Liver (tissue), 3 donors: ENCODE data around the gene ZNF320.
"Not testable (repeated sequence)": the region's sequence is repeated elsewhere in the genome, so short reads cannot be mapped to it uniquely, and the experiment has no call there.

Experiments used
- CTCF ChIP-seq: fragments of 150-350 bp; IDR thresholded peaks from 2 replicates; pipeline ENCODE4 v1.5.1; 2017; ENCODE audit warnings: improper control_type of control experiment, low read depth, low read length; ENCODE audit not compliant: missing input control
- GABPA ChIP-seq, 2 donors: IDR thresholded peaks in 1 of 2; conservative IDR thresholded peaks in 1 of 2; 2 replicates each; pipeline ENCODE4 v1.6.1; 2016; ENCODE audit warnings: antibody characterized with exemption in 2 of 2, mild to moderate bottlenecking in 1 of 2, moderate library complexity in 1 of 2
- HNF4A ChIP-seq, 2 donors: conservative IDR thresholded peaks; 2 replicates each; pipeline ENCODE4 v1.6.1; 2016; ENCODE audit warnings: antibody characterized with exemption in 2 of 2, mild to moderate bottlenecking in 2 of 2
- RAD21 ChIP-seq, 2 donors: IDR thresholded peaks; 2 replicates each; pipeline ENCODE4 v1.6.1; 2016; ENCODE audit warnings: antibody characterized with exemption in 2 of 2, mild to moderate bottlenecking in 2 of 2
- REST ChIP-seq: IDR thresholded peaks from 2 replicates; pipeline ENCODE4 v1.6.1; 2016; ENCODE audit warnings: antibody characterized with exemption, mild to moderate bottlenecking
- donor health status: healthy.
- donor health status: healthy.

DNA sequence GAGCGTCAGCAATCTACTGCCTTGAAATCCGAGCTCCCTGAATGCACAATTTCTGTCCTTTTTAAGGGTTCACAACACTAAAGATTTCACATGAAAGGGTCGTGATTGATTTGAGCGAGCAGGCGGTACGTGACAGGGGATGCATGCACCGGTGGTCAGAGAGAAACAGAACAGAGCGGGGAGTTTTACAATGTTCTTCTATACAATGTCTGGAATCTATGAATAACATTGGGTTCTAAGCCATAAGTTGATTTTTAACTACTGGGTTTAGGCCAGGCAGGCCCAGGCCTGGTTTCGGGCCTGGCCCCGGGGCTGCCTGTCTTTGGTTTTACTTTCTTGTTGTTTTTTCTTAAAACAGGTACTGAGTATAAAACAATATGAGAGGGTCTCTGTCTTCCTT, 1.2 kb upstream of the ZNF320 start:
- TF ChIP-seq RAD21 (IDR thresholded peaks at IDR 0.05); GABPA (IDR thresholded peaks at IDR 0.05 in 1 of 2, conservative IDR thresholded peaks at IDR 0.05 in 1 of 2); CTCF; REST; HNF4A (conservative IDR thresholded peaks at IDR 0.05): not testable (repeated sequence)
